ENCODE results near the gene ADAMTS6. TPM values are rescaled to one million over a fixed set of nuclear protein-coding genes. Genes with fewer than 3 reads are reported as not detected.

ADAMTS6 gene
- total and polyA plus RNA-seq, 2 of the 13 experiments (the other 11 are each of a cell fraction or from before 2014, with no cell fraction given), result 3.1 to 8.2 TPM

DNA sequence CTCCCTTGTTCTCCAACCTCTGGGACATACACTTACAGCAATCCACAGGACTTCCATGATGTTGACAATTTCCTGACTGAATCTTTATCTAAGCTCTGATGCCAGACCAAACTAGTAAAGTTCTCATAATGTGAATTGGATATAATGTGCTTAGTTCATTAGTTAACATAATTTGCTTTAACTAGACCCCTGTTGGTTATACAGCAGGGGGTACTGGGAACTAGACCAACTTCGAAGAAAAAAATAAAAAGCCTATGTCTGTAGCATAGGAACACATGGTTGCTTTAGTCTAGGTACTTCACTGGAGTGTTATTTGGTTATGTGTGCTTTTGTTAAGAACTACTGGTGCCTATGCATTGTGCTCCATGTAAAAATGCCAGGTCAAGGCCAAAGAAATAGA, 173.8 kb downstream of the ADAMTS6 start (continued):
- TF ChIP-seq JUNB (CRISPR knock-in tag; IDR thresholded peaks at IDR 0.05; ENCODE audit: borderline replicate concordance), result no peak
- no peak for TF ChIP-seq KLF13 (CRISPR knock-in tag; IDR thresholded peaks at IDR 0.05)
- no peak for TF ChIP-seq ZFP41 (CRISPR knock-in tag; IDR thresholded peaks at IDR 0.05; ENCODE audit: borderline replicate concordance)
- no peak for TF ChIP-seq MBD4 (IDR thresholded peaks at IDR 0.05; ENCODE audit: borderline replicate concordance, low read length)
- no peak for TF ChIP-seq GATAD2A (CRISPR knock-in tag; IDR thresholded peaks at IDR 0.05)
- no peak for TF ChIP-seq MTF2 (CRISPR knock-in tag; IDR thresholded peaks at IDR 0.05; ENCODE audit: borderline replicate concordance)
- no peak for TF ChIP-seq REPIN1 (CRISPR knock-in tag; IDR thresholded peaks at IDR 0.05; ENCODE audit: borderline replicate concordance, low read depth)
- TF ChIP-seq MYC (CRISPR knock-in tag; IDR thresholded peaks at IDR 0.05; ENCODE audit: borderline replicate concordance), result no peak
- no peak for TF ChIP-seq ZNF670 (CRISPR knock-in tag; IDR thresholded peaks at IDR 0.05; ENCODE audit: borderline replicate concordance)

GRCh38 chr5:65307088-65307487, 174.6 kb downstream of the ADAMTS6 start:
- intact Hi-C loops (cut with micrococcal nuclease; ENCODE audit: unreplicated experiment), result no loop called here
- CTCF ChIA-PET (ENCODE audit: low intra/inter-chr PET ratio, low total read pairs), result no interaction called here
- Histone ChIP-seq H3K4me1 (ENCODE audit: insufficient read depth, low read length) (peaks cover 31% of the 10 kb centered on the region), H3K9me3 (ENCODE audit: low read length) (no peaks in the 10 kb centered on the region), H4K20me1 (ENCODE audit: insufficient read depth, low read length) (no peaks in the 10 kb centered on the region), H3K4me2 (ENCODE audit: low read depth, low read length) (no peak overlapping the region), H3K9ac (ENCODE audit: insufficient read depth, low read depth, low read length) (no peak overlapping the region), H3K79me2 (ENCODE audit: insufficient read depth, low read length) (no peaks in the 10 kb centered on the region), H2AFZ (ENCODE audit: low read length) (no peak overlapping the region), H3K27ac (ENCODE audit: extremely low read length, insufficient read depth, low read length) (no peak overlapping the region), H3K27me3 (ENCODE audit: control insufficient read depth in 1 of 2, insufficient read depth in 2 of 2, low read length in 2 of 2) (no peaks in the 10 kb centered on the region), H3K36me3 (replicated peaks in 1 of 2; ENCODE audit: control insufficient read depth in 1 of 2, insufficient read depth in 2 of 2, low read length in 2 of 2) (no peaks in the 10 kb centered on the region), H3K4me3 (replicated peaks in 1 of 3; ENCODE audit: insufficient read depth in 1 of 3, low read depth in 2 of 3, low read length in 3 of 3) (no peak overlapping the region)
- ATAC-seq (no peak), DNase-seq (ENCODE audit: low spot score) (no peak), FAIRE-seq (no peak)
- 59% methylated on average over 3 of the region's 3 CpGs for WGBS (ENCODE audit: low lambda C conversion rate)
- no TSS peak for BruUV-seq (replicated peaks)
- POLR2A ChIA-PET, result no interaction called here
- in situ Hi-C loops (cut with HindIII; ENCODE audit: extremely low pct_ligation_motif_present, low pct_unique_long_range_greater_than_20kb), result no loop called here
- TF ChIP-seq ARHGAP35 (CRISPR knock-in tag; IDR thresholded peaks at IDR 0.05; ENCODE audit: borderline replicate concordance) (no peak), MAX (IDR thresholded peaks at IDR 0.05) (no peak), BORCS8-MEF2B (CRISPR knock-in tag; IDR thresholded peaks at IDR 0.05) (no peak), MIER2 (CRISPR knock-in tag; IDR thresholded peaks at IDR 0.05) (no peak), NFYC (CRISPR knock-in tag; IDR thresholded peaks at IDR 0.05) (no peak), ZNF10 (CRISPR knock-in tag; IDR thresholded peaks at IDR 0.05; ENCODE audit: borderline replicate concordance, low read depth) (no peak), U2AF1 (optimal IDR thresholded peaks at IDR 0.05; ENCODE audit: low read depth, low read length) (no peak), ZNF737 (CRISPR knock-in tag; IDR thresholded peaks at IDR 0.05; ENCODE audit: borderline replicate concordance) (no peak), ZNF333 (CRISPR knock-in tag; IDR thresholded peaks at IDR 0.05; ENCODE audit: borderline replicate concordance) (no peak), NONO (IDR thresholded peaks at IDR 0.05) (no peak), NONO (CRISPR knock-in tag; conservative IDR thresholded peaks at IDR 0.05) (no peak)
- TF ChIP-seq, protein P1, sequence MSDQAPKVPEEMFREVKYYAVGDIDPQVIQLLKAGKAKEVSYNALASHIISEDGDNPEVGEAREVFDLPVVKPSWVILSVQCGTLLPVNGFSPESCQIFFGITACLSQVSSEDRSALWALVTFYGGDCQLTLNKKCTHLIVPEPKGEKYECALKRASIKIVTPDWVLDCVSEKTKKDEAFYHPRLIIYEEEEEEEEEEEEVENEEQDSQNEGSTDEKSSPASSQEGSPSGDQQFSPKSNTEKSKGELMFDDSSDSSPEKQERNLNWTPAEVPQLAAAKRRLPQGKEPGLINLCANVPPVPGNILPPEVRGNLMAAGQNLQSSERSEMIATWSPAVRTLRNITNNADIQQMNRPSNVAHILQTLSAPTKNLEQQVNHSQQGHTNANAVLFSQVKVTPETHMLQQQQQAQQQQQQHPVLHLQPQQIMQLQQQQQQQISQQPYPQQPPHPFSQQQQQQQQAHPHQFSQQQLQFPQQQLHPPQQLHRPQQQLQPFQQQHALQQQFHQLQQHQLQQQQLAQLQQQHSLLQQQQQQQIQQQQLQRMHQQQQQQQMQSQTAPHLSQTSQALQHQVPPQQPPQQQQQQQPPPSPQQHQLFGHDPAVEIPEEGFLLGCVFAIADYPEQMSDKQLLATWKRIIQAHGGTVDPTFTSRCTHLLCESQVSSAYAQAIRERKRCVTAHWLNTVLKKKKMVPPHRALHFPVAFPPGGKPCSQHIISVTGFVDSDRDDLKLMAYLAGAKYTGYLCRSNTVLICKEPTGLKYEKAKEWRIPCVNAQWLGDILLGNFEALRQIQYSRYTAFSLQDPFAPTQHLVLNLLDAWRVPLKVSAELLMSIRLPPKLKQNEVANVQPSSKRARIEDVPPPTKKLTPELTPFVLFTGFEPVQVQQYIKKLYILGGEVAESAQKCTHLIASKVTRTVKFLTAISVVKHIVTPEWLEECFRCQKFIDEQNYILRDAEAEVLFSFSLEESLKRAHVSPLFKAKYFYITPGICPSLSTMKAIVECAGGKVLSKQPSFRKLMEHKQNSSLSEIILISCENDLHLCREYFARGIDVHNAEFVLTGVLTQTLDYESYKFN (CRISPR knock-in tag; conservative IDR thresholded peaks at IDR 0.05), result no peak
